SU-DHL-6 (cell line): ENCODE data around the gene PLEKHA7.

Experiments used
- EZH2phosphoT487 ChIP-seq: fragments of 200-600 bp; sonication (generic), shearing (Covaris generic); conservative IDR thresholded peaks from 2 replicates; pipeline ENCODE4 v1.6.1; 2018; ENCODE audit warnings: mild to moderate bottlenecking, antibody characterized with exemption, low read length, moderate library complexity, mixed read lengths
- TF ChIP-seq, protein P1 (sequence below): fragments of 200-600 bp; sonication (generic); IDR thresholded peaks from one replicate; pipeline ENCODE4 v1.5.1; 2017; ENCODE audit warnings: antibody characterized with exemption, mild to moderate bottlenecking, low read length, moderate library complexity; ENCODE audit not compliant: insufficient read depth, poor library complexity, severe bottlenecking

DNA sequence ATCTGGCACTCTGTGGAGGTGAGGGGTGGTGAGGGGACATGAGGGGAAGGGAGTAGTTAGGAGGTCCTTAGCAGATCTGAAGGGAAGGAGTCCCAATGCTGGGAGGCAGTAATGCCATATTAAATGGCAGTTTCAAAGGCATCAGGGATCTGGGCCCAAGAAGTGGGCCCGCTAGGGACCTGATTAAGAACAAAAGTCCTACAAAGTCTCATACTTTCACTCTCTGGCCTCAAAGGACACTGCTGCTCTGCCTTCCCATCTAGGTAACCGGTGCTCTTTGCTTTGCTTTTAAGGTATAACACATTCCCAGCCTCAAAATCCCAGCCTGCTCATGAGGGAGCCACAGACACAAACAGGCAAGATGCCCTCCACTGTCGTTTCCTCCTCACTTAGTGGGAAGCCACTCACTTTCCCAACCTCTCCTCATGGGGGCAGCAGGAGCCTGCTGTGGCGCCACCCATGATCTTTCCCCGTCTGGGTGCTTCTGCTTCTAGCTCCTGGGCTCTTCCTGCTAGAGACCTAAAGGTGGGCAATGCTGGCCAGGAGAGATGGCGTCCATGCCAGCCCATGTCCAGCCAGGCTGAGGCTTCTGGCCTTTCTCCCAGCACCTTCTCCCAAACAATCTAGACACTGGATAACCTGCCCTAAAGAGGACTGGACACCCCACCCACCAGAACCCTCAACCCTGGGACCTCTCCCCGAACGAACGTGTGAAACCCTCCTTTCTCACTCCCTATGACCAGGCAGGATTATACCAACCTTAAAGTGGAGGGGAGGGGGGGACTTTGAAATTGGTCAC is 68.3 kb downstream of the PLEKHA7 start:
- TF ChIP-seq, protein P1, sequence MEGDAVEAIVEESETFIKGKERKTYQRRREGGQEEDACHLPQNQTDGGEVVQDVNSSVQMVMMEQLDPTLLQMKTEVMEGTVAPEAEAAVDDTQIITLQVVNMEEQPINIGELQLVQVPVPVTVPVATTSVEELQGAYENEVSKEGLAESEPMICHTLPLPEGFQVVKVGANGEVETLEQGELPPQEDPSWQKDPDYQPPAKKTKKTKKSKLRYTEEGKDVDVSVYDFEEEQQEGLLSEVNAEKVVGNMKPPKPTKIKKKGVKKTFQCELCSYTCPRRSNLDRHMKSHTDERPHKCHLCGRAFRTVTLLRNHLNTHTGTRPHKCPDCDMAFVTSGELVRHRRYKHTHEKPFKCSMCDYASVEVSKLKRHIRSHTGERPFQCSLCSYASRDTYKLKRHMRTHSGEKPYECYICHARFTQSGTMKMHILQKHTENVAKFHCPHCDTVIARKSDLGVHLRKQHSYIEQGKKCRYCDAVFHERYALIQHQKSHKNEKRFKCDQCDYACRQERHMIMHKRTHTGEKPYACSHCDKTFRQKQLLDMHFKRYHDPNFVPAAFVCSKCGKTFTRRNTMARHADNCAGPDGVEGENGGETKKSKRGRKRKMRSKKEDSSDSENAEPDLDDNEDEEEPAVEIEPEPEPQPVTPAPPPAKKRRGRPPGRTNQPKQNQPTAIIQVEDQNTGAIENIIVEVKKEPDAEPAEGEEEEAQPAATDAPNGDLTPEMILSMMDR, result peak; percentile 45
- TF ChIP-seq EZH2phosphoT487, result no peak
